HepG2 (cell line): Measurements from ENCODE around the gene NUDT3. TPM values are rescaled to one million over a fixed set of nuclear protein-coding genes. Genes with fewer than 3 reads are reported as not detected.
A peak's percentile ranks its signal among the peaks of the same experiment; 100 is the strongest.

Experiments used
- ARID2 ChIP-seq: sonication (generic); formaldehyde crosslinking; IDR thresholded peaks from 2 replicates; pipeline ENCODE4 v1.8.1; 2022; ENCODE audit warnings: mild to moderate bottlenecking, missing genetic modification reagents, borderline replicate concordance
- BCL6 ChIP-seq: IDR thresholded peaks from 2 replicates; pipeline ENCODE4 v1.6.1; 2016; ENCODE audit warnings: missing genetic modification reagents, missing compliant biosample characterization
- DMAP1 ChIP-seq: IDR thresholded peaks from 2 replicates; pipeline ENCODE4 v1.6.1; 2016
- FOXM1 ChIP-seq: sonication (generic); formaldehyde crosslinking; IDR thresholded peaks from 2 replicates; pipeline ENCODE4 v1.5.0; 2020; ENCODE audit warnings: missing genetic modification reagents
- FOXO1 ChIP-seq: sonication (generic); formaldehyde crosslinking; IDR thresholded peaks from 2 replicates; pipeline ENCODE4 v1.4.0; 2020; ENCODE audit warnings: missing genetic modification reagents
- GATAD2A ChIP-seq: IDR thresholded peaks from 2 replicates; pipeline ENCODE4 v1.6.1; 2016
- KLF15 ChIP-seq: sonication (generic); formaldehyde crosslinking; IDR thresholded peaks from 2 replicates; pipeline ENCODE4 v1.8.1; 2023; ENCODE audit warnings: borderline replicate concordance, mild to moderate bottlenecking, inconsistent platforms, missing genetic modification reagents, mixed read lengths
- NCOR1 ChIP-seq: fragments of 200-600 bp; sonication (generic); IDR thresholded peaks from 2 replicates; pipeline ENCODE4 v1.7.0; 2017; ENCODE audit warnings: antibody characterized with exemption, low read length, borderline replicate concordance
- RARA ChIP-seq: IDR thresholded peaks from 2 replicates; pipeline ENCODE4 v1.6.1; 2016; ENCODE audit warnings: missing genetic modification reagents, missing compliant biosample characterization
- TEAD3 ChIP-seq: optimal IDR thresholded peaks from 2 replicates; pipeline ENCODE3; 2016; ENCODE audit warnings: borderline replicate concordance
- ZEB1 ChIP-seq: IDR thresholded peaks from 2 replicates; pipeline ENCODE4 v1.6.1; 2012; ENCODE audit warnings: mild to moderate bottlenecking, low read depth, inconsistent platforms; ENCODE audit not compliant: insufficient replicate concordance
- ZNF589 ChIP-seq: sonication (generic); formaldehyde crosslinking; conservative IDR thresholded peaks from 2 replicates; pipeline ENCODE4 v1.8.0; 2022; ENCODE audit warnings: mild to moderate bottlenecking, moderate library complexity, missing genetic modification reagents
- ZNF629 ChIP-seq: sonication (generic); formaldehyde crosslinking; conservative IDR thresholded peaks from 2 replicates; pipeline ENCODE4 v1.5.0; 2020; ENCODE audit warnings: missing genetic modification reagents
- polyA plus RNA-seq, 8 experiments: library from polyadenylated mRNA; depleted of rRNA in 3 of 8; stranded (reverse) in 7 of 8; unstranded in 1 of 8; fragments of >200 nt; fragmentation: Illumina TruSeq in 4 of 8; extraction: Trizol in 4 of 8; gene quantifications; 2 replicates each; pipeline versions ENCODE4 v1.2.1 to v1.2.3, GENCODE V29; 2011 to 2016; ENCODE audit warnings: low read depth in 4 of 8, missing spikeins in 1 of 8, mixed read lengths in 1 of 8; ENCODE audit not compliant: insufficient read depth in 1 of 8
- total RNA-seq, 5 experiments: library from RNA; depleted of rRNA; stranded (reverse); fragments of >200 nt; fragmentation: Illumina TruSeq; extraction: Trizol; gene quantifications; 2 replicates each; pipeline ENCODE4 v1.2.3, GENCODE V29; 2016; ENCODE audit warnings: low read depth in 1 of 5
- TF ChIP-seq, protein P1 (sequence below): sonication (generic); formaldehyde crosslinking; IDR thresholded peaks from 2 replicates; pipeline ENCODE4 v1.4.0; 2020; ENCODE audit warnings: missing genetic modification reagents
- TF ChIP-seq, protein P2 (sequence below): sonication (generic); formaldehyde crosslinking; IDR thresholded peaks from 2 replicates; pipeline ENCODE4 v1.8.1; 2022; ENCODE audit warnings: low read depth, mild to moderate bottlenecking, missing genetic modification reagents
- TF ChIP-seq, protein P3 (sequence below): sonication (generic); formaldehyde crosslinking; IDR thresholded peaks from 2 replicates; pipeline ENCODE4 v1.4.0; 2020; ENCODE audit warnings: low read depth, missing genetic modification reagents

NUDT3 gene
- total and polyA plus RNA-seq, 2 of the 13 experiments (the other 11 are each of a cell fraction or from before 2014, with no cell fraction given): 20.2 to 20.6 TPM

DNA sequence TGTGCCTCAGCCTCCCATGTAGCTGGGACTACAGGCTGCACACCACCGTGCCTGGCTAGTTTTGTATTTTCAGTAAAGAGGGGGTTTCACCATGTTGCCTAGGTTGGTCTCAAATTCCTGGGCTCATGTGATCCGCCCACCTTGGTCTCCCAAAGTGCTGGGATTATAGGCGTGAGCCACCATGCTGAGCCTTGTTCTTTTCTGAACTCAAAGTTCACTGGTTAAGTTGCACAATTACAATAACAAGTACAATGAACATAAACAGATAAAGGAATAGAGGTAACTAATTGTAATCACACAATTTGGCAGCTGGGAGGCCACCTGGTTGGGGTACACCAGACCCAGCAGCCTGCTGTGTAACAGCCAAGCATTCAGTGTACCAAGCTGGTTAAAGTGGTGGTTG is 6.7 kb downstream of the NUDT3 start (continued):
- TF ChIP-seq GATAD2A (CRISPR knock-in tag) (peak; percentile 66), TEAD3 (peak; percentile 73), DMAP1 (CRISPR knock-in tag) (no peak), ARID2 (CRISPR knock-in tag) (peak; percentile 40; the same call in 1 of the 2 replicates), ZEB1 (no peak), ZNF589 (CRISPR knock-in tag) (no peak), NCOR1 (peak; percentile 80), FOXM1 (no peak), KLF15 (CRISPR knock-in tag) (no peak), ZNF629 (CRISPR knock-in tag) (no peak), FOXO1 (peak; percentile 25; the same call in 1 of the 2 replicates), RARA (CRISPR knock-in tag) (0 out of 2 replicates have a peak, but pooled peaks have one; percentile 18), BCL6 (CRISPR knock-in tag) (0 out of 2 replicates have a peak, but pooled peaks have one; percentile 17)
- TF ChIP-seq, protein P1, sequence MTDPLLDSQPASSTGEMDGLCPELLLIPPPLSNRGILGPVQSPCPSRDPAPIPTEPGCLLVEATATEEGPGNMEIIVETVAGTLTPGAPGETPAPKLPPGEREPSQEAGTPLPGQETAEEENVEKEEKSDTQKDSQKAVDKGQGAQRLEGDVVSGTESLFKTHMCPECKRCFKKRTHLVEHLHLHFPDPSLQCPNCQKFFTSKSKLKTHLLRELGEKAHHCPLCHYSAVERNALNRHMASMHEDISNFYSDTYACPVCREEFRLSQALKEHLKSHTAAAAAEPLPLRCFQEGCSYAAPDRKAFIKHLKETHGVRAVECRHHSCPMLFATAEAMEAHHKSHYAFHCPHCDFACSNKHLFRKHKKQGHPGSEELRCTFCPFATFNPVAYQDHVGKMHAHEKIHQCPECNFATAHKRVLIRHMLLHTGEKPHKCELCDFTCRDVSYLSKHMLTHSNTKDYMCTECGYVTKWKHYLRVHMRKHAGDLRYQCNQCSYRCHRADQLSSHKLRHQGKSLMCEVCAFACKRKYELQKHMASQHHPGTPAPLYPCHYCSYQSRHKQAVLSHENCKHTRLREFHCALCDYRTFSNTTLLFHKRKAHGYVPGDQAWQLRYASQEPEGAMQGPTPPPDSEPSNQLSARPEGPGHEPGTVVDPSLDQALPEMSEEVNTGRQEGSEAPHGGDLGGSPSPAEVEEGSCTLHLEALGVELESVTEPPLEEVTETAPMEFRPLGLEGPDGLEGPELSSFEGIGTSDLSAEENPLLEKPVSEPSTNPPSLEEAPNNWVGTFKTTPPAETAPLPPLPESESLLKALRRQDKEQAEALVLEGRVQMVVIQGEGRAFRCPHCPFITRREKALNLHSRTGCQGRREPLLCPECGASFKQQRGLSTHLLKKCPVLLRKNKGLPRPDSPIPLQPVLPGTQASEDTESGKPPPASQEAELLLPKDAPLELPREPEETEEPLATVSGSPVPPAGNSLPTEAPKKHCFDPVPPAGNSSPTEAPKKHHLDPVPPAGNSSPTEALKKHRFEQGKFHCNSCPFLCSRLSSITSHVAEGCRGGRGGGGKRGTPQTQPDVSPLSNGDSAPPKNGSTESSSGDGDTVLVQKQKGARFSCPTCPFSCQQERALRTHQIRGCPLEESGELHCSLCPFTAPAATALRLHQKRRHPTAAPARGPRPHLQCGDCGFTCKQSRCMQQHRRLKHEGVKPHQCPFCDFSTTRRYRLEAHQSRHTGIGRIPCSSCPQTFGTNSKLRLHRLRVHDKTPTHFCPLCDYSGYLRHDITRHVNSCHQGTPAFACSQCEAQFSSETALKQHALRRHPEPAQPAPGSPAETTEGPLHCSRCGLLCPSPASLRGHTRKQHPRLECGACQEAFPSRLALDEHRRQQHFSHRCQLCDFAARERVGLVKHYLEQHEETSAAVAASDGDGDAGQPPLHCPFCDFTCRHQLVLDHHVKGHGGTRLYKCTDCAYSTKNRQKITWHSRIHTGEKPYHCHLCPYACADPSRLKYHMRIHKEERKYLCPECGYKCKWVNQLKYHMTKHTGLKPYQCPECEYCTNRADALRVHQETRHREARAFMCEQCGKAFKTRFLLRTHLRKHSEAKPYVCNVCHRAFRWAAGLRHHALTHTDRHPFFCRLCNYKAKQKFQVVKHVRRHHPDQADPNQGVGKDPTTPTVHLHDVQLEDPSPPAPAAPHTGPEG (CRISPR knock-in tag): no peak
- TF ChIP-seq, protein P2, sequence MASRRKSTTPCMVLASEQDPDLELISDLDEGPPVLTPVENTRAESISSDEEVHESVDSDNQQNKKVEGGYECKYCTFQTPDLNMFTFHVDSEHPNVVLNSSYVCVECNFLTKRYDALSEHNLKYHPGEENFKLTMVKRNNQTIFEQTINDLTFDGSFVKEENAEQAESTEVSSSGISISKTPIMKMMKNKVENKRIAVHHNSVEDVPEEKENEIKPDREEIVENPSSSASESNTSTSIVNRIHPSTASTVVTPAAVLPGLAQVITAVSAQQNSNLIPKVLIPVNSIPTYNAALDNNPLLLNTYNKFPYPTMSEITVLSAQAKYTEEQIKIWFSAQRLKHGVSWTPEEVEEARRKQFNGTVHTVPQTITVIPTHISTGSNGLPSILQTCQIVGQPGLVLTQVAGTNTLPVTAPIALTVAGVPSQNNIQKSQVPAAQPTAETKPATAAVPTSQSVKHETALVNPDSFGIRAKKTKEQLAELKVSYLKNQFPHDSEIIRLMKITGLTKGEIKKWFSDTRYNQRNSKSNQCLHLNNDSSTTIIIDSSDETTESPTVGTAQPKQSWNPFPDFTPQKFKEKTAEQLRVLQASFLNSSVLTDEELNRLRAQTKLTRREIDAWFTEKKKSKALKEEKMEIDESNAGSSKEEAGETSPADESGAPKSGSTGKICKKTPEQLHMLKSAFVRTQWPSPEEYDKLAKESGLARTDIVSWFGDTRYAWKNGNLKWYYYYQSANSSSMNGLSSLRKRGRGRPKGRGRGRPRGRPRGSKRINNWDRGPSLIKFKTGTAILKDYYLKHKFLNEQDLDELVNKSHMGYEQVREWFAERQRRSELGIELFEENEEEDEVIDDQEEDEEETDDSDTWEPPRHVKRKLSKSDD (CRISPR knock-in tag): 0 out of 2 replicates have a peak, but pooled peaks have one; percentile 59
- TF ChIP-seq, protein P3, sequence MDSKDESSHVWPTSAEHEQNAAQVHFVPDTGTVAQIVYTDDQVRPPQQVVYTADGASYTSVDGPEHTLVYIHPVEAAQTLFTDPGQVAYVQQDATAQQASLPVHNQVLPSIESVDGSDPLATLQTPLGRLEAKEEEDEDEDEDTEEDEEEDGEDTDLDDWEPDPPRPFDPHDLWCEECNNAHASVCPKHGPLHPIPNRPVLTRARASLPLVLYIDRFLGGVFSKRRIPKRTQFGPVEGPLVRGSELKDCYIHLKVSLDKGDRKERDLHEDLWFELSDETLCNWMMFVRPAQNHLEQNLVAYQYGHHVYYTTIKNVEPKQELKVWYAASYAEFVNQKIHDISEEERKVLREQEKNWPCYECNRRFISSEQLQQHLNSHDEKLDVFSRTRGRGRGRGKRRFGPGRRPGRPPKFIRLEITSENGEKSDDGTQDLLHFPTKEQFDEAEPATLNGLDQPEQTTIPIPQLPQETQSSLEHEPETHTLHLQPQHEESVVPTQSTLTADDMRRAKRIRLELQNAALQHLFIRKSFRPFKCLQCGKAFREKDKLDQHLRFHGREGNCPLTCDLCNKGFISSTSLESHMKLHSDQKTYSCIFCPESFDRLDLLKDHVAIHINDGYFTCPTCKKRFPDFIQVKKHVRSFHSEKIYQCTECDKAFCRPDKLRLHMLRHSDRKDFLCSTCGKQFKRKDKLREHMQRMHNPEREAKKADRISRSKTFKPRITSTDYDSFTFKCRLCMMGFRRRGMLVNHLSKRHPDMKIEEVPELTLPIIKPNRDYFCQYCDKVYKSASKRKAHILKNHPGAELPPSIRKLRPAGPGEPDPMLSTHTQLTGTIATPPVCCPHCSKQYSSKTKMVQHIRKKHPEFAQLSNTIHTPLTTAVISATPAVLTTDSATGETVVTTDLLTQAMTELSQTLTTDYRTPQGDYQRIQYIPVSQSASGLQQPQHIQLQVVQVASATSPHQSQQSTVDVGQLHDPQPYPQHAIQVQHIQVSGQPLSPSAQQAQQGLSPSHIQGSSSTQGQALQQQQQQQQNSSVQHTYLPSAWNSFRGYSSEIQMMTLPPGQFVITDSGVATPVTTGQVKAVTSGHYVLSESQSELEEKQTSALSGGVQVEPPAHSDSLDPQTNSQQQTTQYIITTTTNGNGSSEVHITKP: no peak
